Caco-2 (cell line): Measurements from ENCODE around the gene GPT2. TPM values are rescaled to one million over a fixed set of nuclear protein-coding genes. Genes with fewer than 3 reads are reported as not detected.

Experiments
- BruUV-seq: library from RNA; stranded (reverse); fragments of 400-500 nt; replicated peaks from 2 replicates; lab custom pipeline; 2021; lab: Mats Ljungman, UMichigan
- CTCF ChIA-PET: fragments of 300-600 bp; sonication (Branson Sonifier 250); formaldehyde crosslinking; loops from one replicate; lab custom pipeline; 2022; ENCODE audit warnings: antibody characterized with exemption; lab: Charles Lee
- POLR2A ChIA-PET: fragments of 300-600 bp; sonication (Branson Sonifier 250); formaldehyde crosslinking; loops from one replicate; lab custom pipeline; 2022; ENCODE audit warnings: antibody characterized with exemption; lab: Charles Lee
- DNase-seq, 2 experiments: peaks; one replicate each; pipeline versions ENCODE4 v3.0.0 to v3.0.0-alpha.2; 2020 to 2022
- H3K27me3 ChIP-seq: replicated peaks from 2 replicates; pipeline ENCODE4 v1.6.0; 2011; ENCODE audit warnings: low read length; ENCODE audit not compliant: control insufficient read depth, insufficient read depth
- H3K36me3 ChIP-seq: 2 replicates; pipeline ENCODE4 v1.5.1; 2011; ENCODE audit warnings: low read length; ENCODE audit not compliant: control insufficient read depth, insufficient read depth
- H3K4me1 ChIP-seq: fragments of 250-450 bp; sonication (Bioruptor Pico); 2 replicates; pipeline ENCODE4 v1.5.1; 2020; ENCODE audit warnings: mild to moderate bottlenecking
- H3K4me3 ChIP-seq: 2 replicates; pipeline ENCODE4 v1.5.1; 2011; ENCODE audit warnings: low read depth, mild to moderate bottlenecking, control low read depth, low read length
- H3K9me3 ChIP-seq: fragments of 250-450 bp; sonication (Bioruptor Pico); 2 replicates; pipeline ENCODE4 v1.5.1; 2020; ENCODE audit warnings: mild to moderate bottlenecking, moderate library complexity
- H3K27ac Mint-ChIP-seq: one replicate; pipeline ENCODE4 v1.8.0; 2022; ENCODE audit warnings: mixed read lengths; ENCODE audit not compliant: unreplicated experiment
- H3K27me3 Mint-ChIP-seq: one replicate; pipeline ENCODE4 v1.8.0; 2022; ENCODE audit warnings: mixed read lengths; ENCODE audit not compliant: insufficient read depth, unreplicated experiment
- H3K36me3 Mint-ChIP-seq: one replicate; pipeline ENCODE4 v1.8.0; 2022; ENCODE audit warnings: mild to moderate bottlenecking, mixed read lengths; ENCODE audit not compliant: insufficient read depth, unreplicated experiment
- H3K4me1 Mint-ChIP-seq: one replicate; pipeline ENCODE4 v1.8.0; 2022; ENCODE audit warnings: low read depth, mixed read lengths; ENCODE audit not compliant: unreplicated experiment
- H3K4me3 Mint-ChIP-seq: one replicate; pipeline ENCODE4 v1.8.0; 2022; ENCODE audit warnings: mild to moderate bottlenecking, moderate library complexity, mixed read lengths; ENCODE audit not compliant: unreplicated experiment
- H3K9me3 Mint-ChIP-seq: one replicate; pipeline ENCODE4 v1.8.0; 2022; ENCODE audit warnings: mixed read lengths; ENCODE audit not compliant: unreplicated experiment
- CTCF ChIP-seq, 2 experiments: fragments of 200-600 bp in 1 of 2; IDR thresholded peaks; 1 replicate in 1 of 2; 2 replicates in 1 of 2; pipeline versions ENCODE4 v1.5.1 to v1.8.0; 2011 to 2022; ENCODE audit warnings: antibody characterized with exemption in 1 of 2, control low read depth in 1 of 2, inconsistent platforms in 1 of 2, low read depth in 1 of 2, low read length in 1 of 2, mild to moderate bottlenecking in 1 of 2, moderate library complexity in 1 of 2; ENCODE audit not compliant: insufficient read depth in 1 of 2, severe bottlenecking in 1 of 2, unreplicated experiment in 1 of 2
- intact Hi-C: fragments of 100-400 bp; cut with micrococcal nuclease; formaldehyde crosslinking; loops from one replicate; pipeline ENCODE4 v1.10.0; 2022; ENCODE audit not compliant: unreplicated experiment
- total RNA-seq: library from RNA; stranded (reverse); gene quantifications from 2 replicates; pipeline ENCODE4 v1.2.3, GENCODE V29; 2022

Gene GPT2
- total RNA-seq, 1 experiment from 2014 or later: 128 TPM

DNA sequence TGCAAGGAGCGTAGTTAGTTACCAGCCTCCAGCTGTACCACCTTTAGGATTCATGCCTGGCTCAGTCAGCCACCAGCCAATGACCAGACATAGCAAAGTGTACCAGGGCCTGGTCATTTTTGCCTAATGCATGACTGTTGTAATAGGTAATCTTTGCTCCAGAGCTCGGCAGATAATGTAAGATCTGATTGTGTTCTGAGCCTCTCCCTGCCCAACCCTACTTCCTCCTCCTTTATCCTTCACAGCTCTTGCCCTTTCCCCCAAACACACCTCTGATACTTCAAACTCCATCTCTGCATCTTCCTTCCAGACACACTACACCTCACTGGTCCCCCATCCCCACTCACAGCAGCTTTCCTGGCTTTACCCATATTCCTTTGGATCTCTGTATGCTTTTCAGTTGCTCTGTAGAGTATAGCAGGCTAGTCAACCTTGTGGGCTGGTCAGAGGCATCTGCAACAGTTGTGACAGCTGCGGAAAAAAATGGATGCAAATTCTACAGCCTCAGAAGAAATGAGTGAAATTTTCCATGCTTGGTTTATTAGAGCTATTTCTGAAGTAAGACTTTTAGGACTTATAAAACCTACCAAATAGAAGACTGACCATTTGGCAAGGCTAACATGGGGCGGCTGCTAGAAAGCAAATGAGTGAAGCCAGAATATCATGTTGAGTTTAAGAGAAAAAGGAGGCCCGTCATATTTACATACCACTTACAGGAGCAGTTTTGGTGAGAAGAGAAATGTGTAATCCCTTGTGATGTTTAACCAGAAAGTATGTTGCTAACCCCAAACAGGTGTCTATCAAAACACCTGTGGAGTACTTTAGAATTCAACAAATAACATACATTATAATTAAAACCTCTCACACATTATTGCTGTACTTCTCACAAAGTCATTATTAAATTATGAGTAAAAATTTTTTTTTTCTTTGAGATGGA lies 33.3 kb upstream of the GPT2 start:
- no peak overlapping the region for H3K4me3 ChIP-seq
- no peaks in the 10 kb centered on the region for H3K36me3 ChIP-seq
- Mint-ChIP-seq H3K27me3 (no peaks in the 10 kb centered on the region), H3K36me3 (no peaks in the 10 kb centered on the region), H3K4me1 (peaks cover 36% of the 10 kb centered on the region), H3K9me3 (no peaks in the 10 kb centered on the region), H3K27ac (no peak overlapping the region), H3K4me3 (no peak overlapping the region)
- ChIA-PET CTCF (no interaction called here), POLR2A (no interaction called here)
- intact Hi-C loops: loop anchor here (5.0 to 10.0 kb wide), 3 partner anchors 166 to 1314 kb away; partner anchors contain the start of gene NETO2
- no peak for TF ChIP-seq CTCF (IDR thresholded peaks at IDR 0.05; ENCODE audit: insufficient read depth in 1 of 2, low read depth in 1 of 2, low read length in 1 of 2, severe bottlenecking in 1 of 2, unreplicated experiment in 1 of 2)
- H3K9me3 ChIP-seq: no peaks in the 10 kb centered on the region
- peaks cover 20% of the 10 kb centered on the region for H3K4me1 ChIP-seq
- DNase-seq: no peak
- H3K27me3 ChIP-seq: no peaks in the 10 kb centered on the region
- BruUV-seq: no TSS peak

- no peaks in the 10 kb centered on the region for H3K36me3 Mint-ChIP-seq
- H3K4me1 ChIP-seq: peaks cover 33% of the 10 kb centered on the region
- peaks cover 36% of the 10 kb centered on the region for H3K4me1 Mint-ChIP-seq
- no peaks in the 10 kb centered on the region for H3K27me3 Mint-ChIP-seq
- DNase-seq: no peak
- no peaks in the 10 kb centered on the region for H3K27me3 ChIP-seq
- no peak overlapping the region for H3K27ac Mint-ChIP-seq
- H3K4me3 ChIP-seq: no peak overlapping the region
- no peaks in the 10 kb centered on the region for H3K36me3 ChIP-seq
- H3K4me3 Mint-ChIP-seq: no peak overlapping the region
- POLR2A ChIA-PET: interaction anchor here (0.6 kb wide), 1 partner anchor 18 kb away, joined by 10 read pairs; no protein-coding TSS in a partner anchor
- no peaks in the 10 kb centered on the region for H3K9me3 Mint-ChIP-seq
- no peaks in the 10 kb centered on the region for H3K9me3 ChIP-seq
- intact Hi-C loops: loop anchor here (5.0 to 10.0 kb wide), 3 partner anchors 165 to 1313 kb away; partner anchors contain the start of gene NETO2
- CTCF ChIA-PET: interaction anchor here (0.6 to 0.8 kb wide), 2 partner anchors 55 to 94 kb away, joined by 3 read pairs; no protein-coding TSS in a partner anchor
- BruUV-seq: no TSS peak
- no peak for TF ChIP-seq CTCF (IDR thresholded peaks at IDR 0.05; ENCODE audit: insufficient read depth in 1 of 2, low read depth in 1 of 2, low read length in 1 of 2, severe bottlenecking in 1 of 2, unreplicated experiment in 1 of 2)
Measured at GRCh38 chr16:46852130-46852529, 32.0 kb upstream of the GPT2 start.

- H3K9me3 ChIP-seq: no peaks in the 10 kb centered on the region
- no peaks in the 10 kb centered on the region for H3K36me3 ChIP-seq
- Mint-ChIP-seq H3K27me3 (no peaks in the 10 kb centered on the region), H3K4me1 (peaks cover 50% of the 10 kb centered on the region), H3K36me3 (no peaks in the 10 kb centered on the region), H3K9me3 (no peaks in the 10 kb centered on the region), H3K4me3 (no peak overlapping the region), H3K27ac (no peak overlapping the region)
- no peaks in the 10 kb centered on the region for H3K27me3 ChIP-seq
- no peak overlapping the region for H3K4me3 ChIP-seq
- peaks cover 49% of the 10 kb centered on the region for H3K4me1 ChIP-seq
- TF ChIP-seq CTCF (IDR thresholded peaks at IDR 0.05; ENCODE audit: insufficient read depth in 1 of 2, low read depth in 1 of 2, low read length in 1 of 2, severe bottlenecking in 1 of 2, unreplicated experiment in 1 of 2): peak; percentile 83 to 87
- intact Hi-C loops: loop anchor here (1.0 to 10.0 kb wide), 6 partner anchors 55 to 1311 kb away; partner anchors contain the start of gene NETO2
- BruUV-seq: no TSS peak
- ChIA-PET CTCF (interaction anchor here (0.7 to 2.0 kb wide), 23 partner anchors 23 to 1311 kb away, joined by 3 to 41 read pairs (median 4); partner anchors contain the start of gene GPT2), POLR2A (no interaction called here)
- peak; percentile 85 to 86 for DNase-seq
Measured at GRCh38 chr16:46853713-46854443, 30.3 kb upstream of the GPT2 start.
